NCI-H345 treated with DMSO at 0.1 percent for 48 hours (cell line): ENCODE measurements around the gene POSTN.

Experiments
- DNase-seq: peaks from one replicate; lab custom pipeline; 2025; ENCODE audit not compliant: unreplicated experiment; lab: John Stamatoyannopoulos, UW

Gene POSTN

GRCh38 chr13:37526710-37527473 lies 71.7 kb downstream of the POSTN start:
- peak; percentile 5 for DNase-seq

GRCh38 chr13:37515226-37515625 lies 83.3 kb downstream of the POSTN start:
- no peak for DNase-seq
